Activated CD8-positive, alpha-beta memory T cell treated with anti-CD3 and anti-CD28 coated beads, Interleukin-2, amount 50 U/mL, for 48 hours (primary cell): ENCODE results near the gene ACADVL.

Experiments used
- DNase-seq: peaks from one replicate; pipeline ENCODE4 v3.0.0-alpha.2; 2020

ACADVL gene

DNA sequence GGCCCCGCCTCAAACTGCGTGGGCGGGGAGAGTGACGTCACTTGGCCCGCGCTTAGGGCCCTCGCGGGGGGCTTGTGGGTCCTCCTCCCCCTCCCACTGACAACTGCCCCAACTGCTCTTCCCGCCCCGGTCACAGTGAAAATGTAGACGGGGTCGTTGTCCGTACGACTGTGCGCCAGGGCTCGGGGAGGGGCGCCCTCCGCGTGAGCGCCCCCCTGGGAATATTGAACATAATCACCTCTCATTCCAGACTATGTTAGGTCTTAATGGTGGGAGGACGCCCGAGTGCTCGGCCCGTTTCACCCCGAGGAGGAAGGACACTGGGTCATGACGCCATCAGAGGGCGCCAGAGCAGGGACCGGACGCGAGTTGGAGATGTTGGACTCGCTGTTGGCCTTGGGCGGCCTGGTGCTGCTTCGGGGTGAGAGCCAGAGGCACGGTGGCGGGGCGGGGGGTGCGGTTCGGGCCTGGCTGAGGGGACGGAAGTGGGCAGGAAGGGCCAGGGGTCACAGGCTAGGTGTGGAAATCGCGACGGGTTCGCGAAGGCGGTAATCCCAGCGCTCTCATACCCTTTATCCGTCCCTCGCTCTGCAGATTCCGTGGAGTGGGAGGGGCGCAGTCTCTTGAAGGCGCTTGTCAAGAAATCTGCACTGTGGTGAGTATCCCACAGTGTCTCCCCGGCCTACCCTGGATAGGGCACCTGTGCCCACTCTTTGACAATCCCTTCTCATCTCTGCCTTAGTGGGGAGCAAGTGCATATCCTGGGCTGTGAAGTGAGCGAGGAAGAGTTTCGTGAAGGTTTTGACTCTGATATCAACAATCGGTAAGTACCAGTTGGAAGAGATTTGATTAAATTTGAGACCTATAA, 32.7 kb downstream of the ACADVL start, which contains the start of gene ELP5:
Gene ELP5 (plus strand): TSS at position 40 of the 868 bp plus-strand sequence. CDS start 336 bp downstream, at position 376.
- DNase-seq: peak; percentile 95

DNA sequence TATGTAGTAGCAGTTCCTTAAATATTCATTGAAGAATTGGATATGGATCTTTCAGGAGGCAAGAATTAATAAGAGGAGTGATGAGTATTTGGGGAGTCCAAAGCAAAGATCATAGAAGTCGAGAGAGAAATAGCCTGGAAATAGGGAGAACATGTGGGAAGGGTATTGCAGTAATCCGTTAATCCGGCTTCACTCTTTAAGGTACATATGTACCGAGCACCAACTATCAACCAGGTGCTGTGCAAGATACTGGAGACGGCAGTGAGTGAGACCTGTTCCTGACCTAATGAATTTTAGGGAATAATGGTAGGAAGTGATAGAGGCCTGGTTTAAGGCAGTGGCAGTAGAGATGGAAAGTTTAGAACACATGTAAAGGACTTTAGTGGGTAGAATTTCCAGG, 33.3 kb downstream of the ACADVL start:
- DNase-seq: no peak

DNA sequence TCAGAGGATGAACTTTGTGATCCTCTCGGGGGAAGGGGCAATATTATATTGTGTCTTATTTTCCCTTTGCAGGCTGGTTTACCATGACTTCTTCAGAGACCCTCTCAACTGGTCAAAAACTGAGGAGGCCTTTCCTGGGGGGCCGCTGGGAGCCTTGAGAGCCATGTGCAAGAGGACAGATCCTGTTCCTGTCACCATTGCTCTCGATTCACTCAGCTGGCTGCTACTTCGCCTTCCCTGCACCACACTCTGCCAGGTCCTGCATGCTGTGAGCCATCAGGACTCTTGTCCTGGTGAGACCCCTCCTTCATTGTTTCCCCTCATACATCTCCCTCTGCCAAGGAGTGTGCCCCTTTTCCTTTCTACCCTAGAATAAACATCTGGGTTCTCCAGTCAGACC, 34.8 kb downstream of the ACADVL start:
- no peak for DNase-seq

DNA sequence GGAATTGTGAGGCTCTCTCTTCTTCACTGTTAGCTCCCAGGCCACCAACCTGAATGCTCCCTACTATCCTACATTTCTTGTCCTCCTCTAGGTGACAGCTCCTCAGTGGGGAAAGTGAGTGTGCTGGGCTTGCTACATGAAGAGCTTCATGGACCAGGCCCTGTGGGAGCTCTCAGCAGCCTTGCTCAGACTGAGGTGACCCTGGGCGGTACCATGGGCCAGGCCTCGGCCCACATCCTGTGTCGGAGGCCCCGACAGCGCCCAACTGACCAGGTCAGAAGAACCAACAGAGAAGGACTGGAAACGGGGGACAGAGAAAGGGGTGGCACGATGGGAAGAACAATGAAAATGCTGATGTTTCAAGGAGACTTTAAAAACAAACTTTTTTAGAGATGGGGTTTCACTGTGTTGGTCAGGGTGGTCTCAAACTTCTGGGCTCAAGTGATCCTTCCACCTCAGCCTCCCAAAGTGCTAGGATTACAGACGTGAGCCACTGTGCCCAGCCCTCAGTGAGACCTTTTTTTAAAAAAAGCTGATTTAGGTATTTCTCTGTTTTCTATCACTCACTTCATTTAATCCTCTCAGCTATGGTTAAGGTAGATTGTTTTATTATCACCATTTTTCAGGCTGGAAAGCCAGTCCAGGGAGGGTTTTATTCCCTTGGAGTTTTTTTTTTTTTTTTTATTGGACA, 37.2 kb downstream of the ACADVL start:
- no peak for DNase-seq

DNA sequence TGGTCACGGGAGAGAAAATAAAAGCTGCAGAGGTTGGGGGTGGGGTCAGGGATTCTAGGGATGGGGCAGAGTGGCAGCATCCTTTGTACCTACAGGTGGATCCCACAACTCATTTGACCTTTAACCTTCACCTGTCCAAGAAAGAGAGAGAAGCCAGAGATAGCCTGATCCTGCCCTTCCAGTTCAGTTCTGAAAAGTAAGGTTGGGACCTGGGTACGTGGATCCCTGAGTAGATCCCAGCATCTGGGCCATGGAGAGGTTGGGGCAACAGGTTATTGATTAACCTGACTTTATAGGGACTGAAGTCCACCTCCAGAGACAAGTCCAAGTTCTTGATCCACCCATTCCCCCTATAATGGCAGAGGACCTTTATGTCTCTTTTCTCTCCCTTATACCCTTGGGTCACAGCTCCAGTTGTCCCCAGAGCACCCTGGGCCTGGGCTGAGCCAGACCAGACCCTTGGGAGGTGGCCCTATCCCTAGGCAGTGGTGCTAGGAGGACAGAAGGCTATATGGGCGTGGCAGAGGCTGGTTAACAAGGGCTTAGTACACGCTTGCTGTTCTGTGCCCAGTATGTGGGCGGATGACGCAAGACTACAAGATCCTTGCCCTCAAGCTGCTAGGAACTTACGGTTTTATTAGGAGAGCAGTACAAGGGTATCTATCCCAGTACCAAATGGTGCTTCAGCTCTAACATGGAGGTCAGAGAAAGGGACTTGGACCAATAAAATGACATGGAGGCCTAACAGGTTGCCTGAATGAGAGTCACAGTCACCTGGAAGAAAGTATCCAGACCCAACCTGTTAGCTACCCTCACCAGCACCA, 39.2 kb downstream of the ACADVL start:
- no peak for DNase-seq

DNA sequence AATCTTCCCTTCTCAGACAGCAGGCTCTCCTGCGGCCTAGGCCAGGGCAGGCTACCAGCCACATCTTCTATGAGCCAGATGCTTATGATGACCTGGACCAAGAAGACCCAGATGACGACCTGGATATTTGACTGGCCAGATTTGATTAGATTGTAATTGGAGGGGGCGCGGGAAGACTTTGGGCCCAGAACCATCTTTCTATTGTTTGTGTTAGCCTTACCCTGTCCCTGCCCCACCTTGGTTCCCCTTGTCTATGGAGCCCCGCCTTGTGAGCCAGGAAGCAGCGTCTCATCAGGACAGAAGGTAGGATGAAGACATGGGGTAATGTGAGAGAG, 39.8 kb downstream of the ACADVL start:
- DNase-seq: no peak

DNA sequence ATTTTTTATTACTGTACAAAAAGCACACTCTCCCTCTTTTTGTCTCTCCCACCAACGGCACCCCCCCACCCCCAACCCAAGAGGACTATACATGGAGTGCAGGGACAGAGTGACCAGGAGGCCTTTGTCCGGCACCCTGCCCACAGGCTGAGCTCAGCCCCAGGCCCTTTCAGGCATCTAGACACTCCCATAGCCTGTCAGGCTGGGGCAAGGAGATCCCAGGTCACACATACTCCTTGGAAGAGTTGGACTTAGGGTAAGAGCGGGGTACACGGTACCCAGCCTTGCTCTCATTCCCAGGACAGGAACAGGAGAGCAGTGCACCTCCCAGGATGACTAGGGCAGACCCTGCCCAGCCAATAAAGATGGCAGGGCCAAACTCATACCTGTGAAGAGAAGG, 40.4 kb downstream of the ACADVL start:
- no peak for DNase-seq

DNA sequence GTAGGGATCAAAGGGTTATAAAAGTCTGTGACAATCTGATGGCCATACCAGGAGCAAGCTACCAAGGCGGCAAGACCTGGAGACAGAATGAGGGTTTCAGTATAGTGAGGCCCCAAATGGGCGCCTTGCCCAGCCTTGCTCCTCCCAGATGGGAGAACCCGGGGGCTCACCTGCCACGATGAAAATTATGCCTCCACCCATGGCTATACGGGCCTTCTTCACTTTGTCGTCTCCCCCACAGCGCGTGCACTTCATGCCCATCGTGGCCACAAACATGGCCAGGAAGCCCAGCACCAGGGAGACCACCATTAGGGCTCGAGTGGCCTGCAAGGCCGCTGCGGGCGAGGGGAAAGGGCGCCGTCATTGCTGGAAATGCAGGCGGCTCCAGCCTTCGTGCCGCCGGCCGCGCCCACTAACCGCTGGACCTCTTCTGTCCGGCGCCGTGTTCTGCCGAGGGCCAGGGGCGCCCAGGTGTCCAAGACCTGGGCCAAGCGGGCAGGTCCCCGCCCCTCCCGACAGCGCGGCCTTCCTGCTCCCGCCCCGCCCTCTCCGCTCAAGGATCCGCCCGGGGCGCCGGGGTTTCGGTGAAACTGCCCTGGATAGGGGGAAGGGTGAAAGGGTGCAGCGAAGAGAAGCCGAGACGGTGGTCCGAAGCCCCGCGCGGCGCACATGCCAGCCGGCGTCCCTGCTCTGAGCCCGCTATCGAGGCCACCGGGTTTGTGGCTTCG, 41.1 kb downstream of the ACADVL start:
- DNase-seq: peak; percentile 72

DNA sequence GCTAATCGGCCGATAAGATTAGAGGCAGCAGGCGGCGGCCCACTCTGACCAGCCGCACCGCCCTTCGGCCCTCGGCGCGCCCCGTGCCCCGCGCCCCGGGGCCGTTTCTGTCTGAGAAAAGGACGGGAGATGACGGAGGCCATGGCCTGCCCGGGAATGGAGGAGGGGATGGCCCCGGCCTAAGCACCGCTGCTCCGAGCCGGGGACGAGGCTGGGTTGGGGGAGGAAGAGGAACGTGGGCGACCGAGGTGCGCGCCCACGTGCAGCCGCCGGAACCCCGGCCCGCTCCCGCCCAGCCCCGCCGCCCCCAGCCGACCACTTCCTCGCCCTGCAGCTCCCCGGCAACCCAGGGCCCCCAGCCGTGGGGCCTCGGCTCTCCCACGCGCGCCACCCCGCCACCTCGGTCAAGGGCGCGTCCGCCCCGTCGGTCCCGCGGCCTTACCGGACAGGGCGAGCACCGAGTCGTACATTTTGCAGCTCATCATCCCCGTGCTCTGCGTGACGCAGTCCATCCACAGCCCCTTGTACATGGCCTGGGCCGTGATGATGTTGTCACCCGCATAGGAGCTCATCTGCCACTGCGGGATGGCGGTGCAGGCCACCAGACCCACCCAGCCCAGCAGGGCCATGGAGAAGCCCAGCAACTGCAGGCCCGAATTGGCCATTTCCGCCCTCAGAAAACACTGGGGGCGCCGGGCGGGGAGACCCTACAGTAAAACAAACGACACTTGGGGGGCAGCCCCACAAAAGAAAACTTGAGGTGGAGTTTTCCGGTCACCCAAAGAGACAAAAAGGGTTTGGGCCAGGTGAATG, 41.8 kb downstream of the ACADVL start:
- peak; percentile 68 for DNase-seq

DNA sequence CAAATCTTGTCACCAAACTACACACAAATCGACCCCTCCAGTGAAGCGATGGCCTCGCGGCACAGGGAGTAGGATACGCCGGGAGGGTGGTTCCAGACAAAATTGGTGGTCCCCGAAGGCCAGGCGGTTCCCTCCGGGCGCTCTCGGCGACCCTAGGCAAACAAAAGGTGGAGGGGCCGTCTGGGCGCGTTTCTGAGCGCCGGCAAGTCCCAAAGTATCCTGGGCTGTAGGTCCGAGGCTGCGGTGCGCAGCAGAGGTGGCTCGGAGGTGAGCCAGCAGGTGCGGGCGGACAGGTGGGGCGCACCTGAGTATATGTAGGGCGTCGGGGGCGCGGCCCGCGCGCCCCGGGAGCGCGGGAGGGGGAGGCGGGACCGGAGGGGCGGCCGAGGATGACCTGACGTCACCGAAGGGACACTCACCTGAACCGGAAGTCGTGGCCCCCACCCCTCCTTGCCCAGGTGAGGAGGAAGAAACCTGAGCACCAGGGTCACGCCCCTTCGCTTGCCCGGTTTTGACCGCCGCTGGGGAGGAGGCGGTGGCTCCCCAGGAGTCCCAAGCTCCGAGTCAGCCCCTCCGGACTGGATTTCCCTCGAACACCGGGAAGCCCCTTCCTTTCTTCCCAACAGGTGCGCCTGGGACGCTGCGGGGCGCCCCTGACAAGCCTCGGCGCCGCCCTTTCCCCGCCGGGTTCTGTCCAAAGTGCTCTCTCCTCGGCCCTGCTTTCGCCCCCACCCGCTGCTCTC, 42.6 kb downstream of the ACADVL start, which contains the start of gene CLDN7:
Gene CLDN7 (minus strand): TSS at position 287 of the 743 bp plus-strand sequence. CDS start 435 bp downstream, outside the sequence.
- no peak for DNase-seq

DNA sequence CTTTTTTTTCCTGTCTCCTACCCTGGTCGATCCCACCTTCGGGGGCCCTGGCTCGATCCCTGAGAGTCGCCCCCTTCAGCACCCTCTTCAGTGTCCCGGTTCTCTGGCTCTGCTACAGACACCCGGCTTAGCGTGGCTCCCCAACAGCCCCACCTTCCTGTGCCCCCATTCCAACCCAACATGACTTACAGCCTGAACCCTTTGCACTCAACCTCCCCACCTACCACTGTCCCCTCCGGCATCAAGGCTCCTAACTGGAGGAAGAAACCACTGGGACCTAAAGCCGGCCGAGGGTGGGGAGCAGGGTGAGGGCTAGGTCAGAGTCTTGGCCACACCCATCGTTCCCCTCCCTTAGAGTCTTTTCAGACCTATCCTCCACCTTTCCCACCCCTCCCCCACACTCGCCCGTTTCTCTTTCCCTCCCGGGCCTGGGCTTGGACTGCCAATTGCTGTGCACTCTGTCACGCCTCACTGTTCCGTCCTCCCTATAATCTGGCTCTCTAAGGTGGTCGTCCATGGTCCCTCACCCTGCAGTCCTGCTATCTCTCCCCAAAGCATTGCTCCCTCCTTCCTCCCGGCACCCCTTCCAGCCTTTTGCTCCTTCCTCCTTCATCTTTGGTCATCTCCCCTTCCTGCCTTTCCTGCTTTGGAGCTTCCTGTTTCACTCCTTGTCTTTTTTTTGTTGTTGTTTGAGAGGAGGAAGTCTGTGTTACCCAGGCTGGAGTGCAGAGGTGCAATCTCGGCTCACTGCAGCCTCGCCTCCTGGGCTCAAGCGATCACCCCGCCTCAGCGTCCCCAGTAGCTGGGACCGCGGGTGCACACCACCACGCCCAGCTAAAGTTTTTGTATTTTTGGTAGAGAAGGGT, 43.4 kb downstream of the ACADVL start:
- DNase-seq: no peak

DNA sequence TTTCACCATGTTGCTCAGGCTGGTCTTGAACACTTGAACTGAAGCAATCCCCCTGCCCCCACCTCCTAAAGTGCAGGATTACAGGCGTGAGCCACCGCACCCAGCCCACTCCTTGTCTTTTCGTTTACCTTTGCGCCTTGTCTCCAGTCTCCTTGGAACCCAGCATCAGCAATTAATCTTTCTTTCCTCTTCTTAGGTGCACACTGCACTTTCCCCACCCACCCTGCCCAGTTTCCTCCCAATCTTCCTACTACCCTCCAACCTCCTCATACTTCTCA, 44.0 kb downstream of the ACADVL start:
- DNase-seq: no peak

DNA sequence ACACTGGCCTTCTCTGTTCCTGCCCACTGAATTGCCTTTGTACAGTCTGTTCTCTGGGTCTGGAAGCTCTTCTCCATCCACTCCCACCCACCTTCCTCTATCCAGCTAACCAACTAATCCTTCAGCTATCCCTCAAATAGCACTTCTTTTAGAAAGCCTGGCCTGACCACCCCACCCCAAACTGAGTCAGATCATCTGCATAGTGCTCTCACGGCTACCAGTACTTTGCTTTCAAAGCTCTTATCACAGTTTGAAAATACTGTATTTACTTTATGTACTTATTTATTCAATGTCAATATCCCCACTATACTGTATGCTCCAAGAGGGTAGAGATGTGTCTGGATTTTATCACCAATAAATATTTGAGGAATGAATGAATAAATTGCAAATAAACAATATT, 47.0 kb downstream of the ACADVL start:
- DNase-seq: no peak
